Endodermal cell (in vitro differentiated cells): ENCODE results near the gene INPP4A. TPM values are rescaled to one million over a fixed set of nuclear protein-coding genes. Genes with fewer than 3 reads are reported as not detected.

ENCODE experiments used
- DNase-seq: peaks from one replicate; pipeline ENCODE4 v3.0.0-alpha.2; 2017
- H3K27ac ChIP-seq: 2 replicates; pipeline ENCODE4 v1.5.1; 2013; ENCODE audit warnings: mild to moderate bottlenecking, low read depth, low read length, moderate library complexity
- H3K27me3 ChIP-seq: 2 replicates; pipeline ENCODE4 v1.6.1; 2013; ENCODE audit warnings: mild to moderate bottlenecking, low read length, moderate library complexity; ENCODE audit not compliant: insufficient read depth, control insufficient read depth, poor library complexity, severe bottlenecking
- H3K36me3 ChIP-seq: 2 replicates; pipeline ENCODE4 v1.7.0; 2013; ENCODE audit warnings: mild to moderate bottlenecking, low read length, moderate library complexity; ENCODE audit not compliant: control insufficient read depth, insufficient read depth
- H3K4me1 ChIP-seq: one replicate; pipeline ENCODE4 v1.7.0; 2013; ENCODE audit warnings: low read length; ENCODE audit not compliant: control insufficient read depth, insufficient read depth
- H3K4me3 ChIP-seq: 2 replicates; pipeline ENCODE4 v1.5.1; 2013; ENCODE audit warnings: mild to moderate bottlenecking, low read length, moderate library complexity
- H3K9ac ChIP-seq: 2 replicates; pipeline ENCODE4 v1.6.1; 2013; ENCODE audit warnings: mild to moderate bottlenecking, low read length, moderate library complexity; ENCODE audit not compliant: poor library complexity, severe bottlenecking; ENCODE audit errors: extremely low read depth
- H3K9me3 ChIP-seq: 2 replicates; pipeline ENCODE4 v1.6.1; 2013; ENCODE audit warnings: mild to moderate bottlenecking, low read length, moderate library complexity; ENCODE audit not compliant: control insufficient read depth
- H3K27ac Mint-ChIP-seq: 2 replicates; pipeline ENCODE4 v1.8.0; 2020; ENCODE audit warnings: mixed read lengths
- H3K27me3 Mint-ChIP-seq: 2 replicates; pipeline ENCODE4 v1.8.0; 2021; ENCODE audit warnings: mild to moderate bottlenecking, mixed read lengths; ENCODE audit not compliant: insufficient read depth
- H3K36me3 Mint-ChIP-seq: 2 replicates; pipeline ENCODE4 v1.8.0; 2020; ENCODE audit warnings: low read depth, mixed read lengths
- H3K4me1 Mint-ChIP-seq: 2 replicates; pipeline ENCODE4 v1.8.0; 2020; ENCODE audit warnings: mixed read lengths
- H3K4me3 Mint-ChIP-seq: 2 replicates; pipeline ENCODE4 v1.8.0; 2020; ENCODE audit warnings: mild to moderate bottlenecking, moderate library complexity, mixed read lengths
- H3K9me3 Mint-ChIP-seq: 2 replicates; pipeline ENCODE4 v1.8.0; 2020; ENCODE audit warnings: mild to moderate bottlenecking, mixed read lengths
- CTCF ChIP-seq: fragments of 200-600 bp; sonication (generic); conservative IDR thresholded peaks from 2 replicates; pipeline ENCODE4 v1.5.0; 2021; ENCODE audit warnings: antibody characterized with exemption, mild to moderate bottlenecking
- WGBS, 2 experiments: methylation state at CpG; one replicate each; pipeline versions ENCODE4 v1.1.5 to v1.1.7; 2013; ENCODE audit warnings: missing lambda C conversion rate in 2 of 2, mixed read lengths in 1 of 2; ENCODE audit not compliant: insufficient coverage in 1 of 2, insufficient read length in 1 of 2; 5-methylcytosine and 5-hydroxymethylcytosine counted together
- total RNA-seq, 2 donors: library from RNA; stranded (reverse); fragmentation: NEBNext Ultra II Directional in 1 of 2; extraction: Animal tissue kit (Norgen Biotek cat#: 25700) in 1 of 2; gene quantifications; 2 replicates in 1 of 2; 3 replicates in 1 of 2; pipeline ENCODE4 v1.2.1, GENCODE V29; 2021

INPP4A gene
- total RNA-seq, 2 donors from 2014 or later, result 84.9 to 94.2 TPM

- peak overlapping the region; percentile 74 for H3K27ac Mint-ChIP-seq
- H3K9me3 Mint-ChIP-seq, result no peaks in the 10 kb centered on the region
- Histone ChIP-seq H3K36me3 (peaks cover 40% of the 10 kb centered on the region), H3K9me3 (no peaks in the 10 kb centered on the region), H3K9ac (no peak overlapping the region), H3K4me1 (peaks cover 19% of the 10 kb centered on the region), H3K27me3 (no peaks in the 10 kb centered on the region), H3K4me3 (no peak overlapping the region), H3K27ac (no peak overlapping the region)
- peaks cover 46% of the 10 kb centered on the region for H3K4me1 Mint-ChIP-seq
- no peaks in the 10 kb centered on the region for H3K36me3 Mint-ChIP-seq
- H3K27me3 Mint-ChIP-seq, result no peaks in the 10 kb centered on the region
- no peak for DNase-seq
- no peak for TF ChIP-seq CTCF
- no peak overlapping the region for H3K4me3 Mint-ChIP-seq
- WGBS, 2 experiments, result 96 to 100% methylated on average over 2 to 5 of the region's 5 CpGs
Measured at GRCh38 chr2:98477506-98477905, 32.8 kb downstream of the INPP4A start.

GRCh38 chr2:98478088-98478551, 33.5 kb downstream of the INPP4A start:
- no peaks in the 10 kb centered on the region for H3K9me3 ChIP-seq
- H3K27me3 ChIP-seq, result no peaks in the 10 kb centered on the region
- no peak overlapping the region for H3K4me3 ChIP-seq
- no peak overlapping the region for H3K27ac Mint-ChIP-seq
- TF ChIP-seq CTCF, result no peak
- no peak overlapping the region for H3K27ac ChIP-seq
- peaks cover 44% of the 10 kb centered on the region for H3K36me3 ChIP-seq
- H3K4me1 ChIP-seq, result peaks cover 19% of the 10 kb centered on the region
- H3K9ac ChIP-seq, result no peak overlapping the region
- H3K4me1 Mint-ChIP-seq, result peaks cover 47% of the 10 kb centered on the region
- H3K27me3 Mint-ChIP-seq, result no peaks in the 10 kb centered on the region
- no peak for DNase-seq
- H3K9me3 Mint-ChIP-seq, result no peaks in the 10 kb centered on the region
- 93 to 96% methylated on average over 4 to 8 of the region's 8 CpGs for WGBS, 2 experiments
- no peaks in the 10 kb centered on the region for H3K36me3 Mint-ChIP-seq
- H3K4me3 Mint-ChIP-seq, result no peak overlapping the region

- H3K4me1 Mint-ChIP-seq, result peaks cover 55% of the 10 kb centered on the region
- H3K27ac ChIP-seq, result no peak overlapping the region
Measured at GRCh38 chr2:98478907-98479306, 34.2 kb downstream of the INPP4A start.

More at GRCh38 chr2:98478907-98479306, 34.2 kb downstream of the INPP4A start:
- DNase-seq, result no peak
- H3K9me3 Mint-ChIP-seq, result no peaks in the 10 kb centered on the region
- no peak overlapping the region for H3K4me3 Mint-ChIP-seq
- Histone ChIP-seq H3K4me1 (peaks cover 19% of the 10 kb centered on the region), H3K4me3 (no peak overlapping the region), H3K27me3 (no peaks in the 10 kb centered on the region), H3K9ac (no peak overlapping the region), H3K36me3 (peaks cover 41% of the 10 kb centered on the region), H3K9me3 (no peaks in the 10 kb centered on the region)
- H3K36me3 Mint-ChIP-seq, result no peaks in the 10 kb centered on the region
- WGBS, 2 experiments, result 82 to 97% methylated on average over 3 to 4 of the region's 4 CpGs
- no peaks in the 10 kb centered on the region for H3K27me3 Mint-ChIP-seq
- no peak for TF ChIP-seq CTCF
- no peak overlapping the region for H3K27ac Mint-ChIP-seq
